Activated CD4-positive, alpha-beta T cell treated with anti-CD3 and anti-CD28 coated beads, Interleukin-2, amount 10 ng/mL, durations not matched to agents 7 days and 5 days (primary cell): ENCODE data around the gene FLOT2. TPM values are rescaled to one million over a fixed set of nuclear protein-coding genes. Genes with fewer than 3 reads are reported as not detected.
"Not testable (repeated sequence)": the region's sequence is repeated elsewhere in the genome, so short reads cannot be mapped to it uniquely, and the experiment has no call there.

Source experiments
- CTCF ChIA-PET: fragments of 350-600 bp; sonication (Branson Sonifier 250); formaldehyde crosslinking; loops from one replicate; lab custom pipeline; 2021; ENCODE audit warnings: antibody characterized with exemption; lab: Charles Lee
- POLR2A ChIA-PET: fragments of 350-600 bp; sonication (Branson Sonifier 250); formaldehyde crosslinking; loops from one replicate; lab custom pipeline; 2021; ENCODE audit warnings: antibody characterized with exemption; lab: Charles Lee
- DNase-seq: peaks from one replicate; pipeline ENCODE4 v3.0.0-alpha.2; 2020
- H3K27ac Mint-ChIP-seq: one replicate; pipeline ENCODE4 v1.8.0; 2021; ENCODE audit warnings: mild to moderate bottlenecking, moderate library complexity, mixed read lengths
- H3K27me3 Mint-ChIP-seq: one replicate; pipeline ENCODE4 v1.8.0; 2021; ENCODE audit warnings: mixed read lengths
- H3K36me3 Mint-ChIP-seq: one replicate; pipeline ENCODE4 v1.8.0; 2021; ENCODE audit warnings: low read depth, mixed read lengths
- H3K4me1 Mint-ChIP-seq: one replicate; pipeline ENCODE4 v1.8.0; 2021; ENCODE audit warnings: mixed read lengths
- H3K4me3 Mint-ChIP-seq: one replicate; pipeline ENCODE4 v1.8.0; 2021; ENCODE audit warnings: mild to moderate bottlenecking, moderate library complexity, mixed read lengths
- H3K9me3 Mint-ChIP-seq: one replicate; pipeline ENCODE4 v1.8.0; 2021; ENCODE audit warnings: mixed read lengths
- total RNA-seq, 2 experiments: library from RNA; stranded (reverse); gene quantifications; one replicate each; pipeline ENCODE4 v1.2.3, GENCODE V29; 2021

FLOT2 gene
- total RNA-seq, 2 experiments from 2014 or later: 200 to 212 TPM

GRCh38 chr17:28912281-28912937 lies 14.9 kb upstream of the FLOT2 start:
- H3K36me3 Mint-ChIP-seq: peaks cover 79% of the 10 kb centered on the region
- no peak for DNase-seq
- H3K4me3 Mint-ChIP-seq: no peak overlapping the region
- H3K27ac Mint-ChIP-seq: no peak overlapping the region
- ChIA-PET CTCF (interaction anchor here (1.1 to 3.0 kb wide), 3 partner anchors 10 to 185 kb away, joined by 4 to 15 read pairs (median 14); partner anchors contain the start of genes DHRS13, FLOT2, NEK8 and TLCD1), POLR2A (no interaction called here)
- H3K9me3 Mint-ChIP-seq: no peaks in the 10 kb centered on the region
- no peaks in the 10 kb centered on the region for H3K27me3 Mint-ChIP-seq
- peaks cover 5% of the 10 kb centered on the region for H3K4me1 Mint-ChIP-seq

GRCh38 chr17:28911411-28912045 lies 14.0 kb upstream of the FLOT2 start:
- DNase-seq: no peak
- Mint-ChIP-seq H3K36me3 (peaks cover 77% of the 10 kb centered on the region), H3K27me3 (no peaks in the 10 kb centered on the region), H3K4me3 (no peak overlapping the region), H3K4me1 (peaks cover 5% of the 10 kb centered on the region), H3K9me3 (no peaks in the 10 kb centered on the region), H3K27ac (no peak overlapping the region)
- CTCF ChIA-PET: interaction anchor here (0.7 to 3.0 kb wide), 8 partner anchors 9 to 259 kb away, joined by 3 to 15 read pairs (median 4); partner anchors contain the start of genes DHRS13, FLOT2, NEK8 and TLCD1
- POLR2A ChIA-PET: no interaction called here

DNA sequence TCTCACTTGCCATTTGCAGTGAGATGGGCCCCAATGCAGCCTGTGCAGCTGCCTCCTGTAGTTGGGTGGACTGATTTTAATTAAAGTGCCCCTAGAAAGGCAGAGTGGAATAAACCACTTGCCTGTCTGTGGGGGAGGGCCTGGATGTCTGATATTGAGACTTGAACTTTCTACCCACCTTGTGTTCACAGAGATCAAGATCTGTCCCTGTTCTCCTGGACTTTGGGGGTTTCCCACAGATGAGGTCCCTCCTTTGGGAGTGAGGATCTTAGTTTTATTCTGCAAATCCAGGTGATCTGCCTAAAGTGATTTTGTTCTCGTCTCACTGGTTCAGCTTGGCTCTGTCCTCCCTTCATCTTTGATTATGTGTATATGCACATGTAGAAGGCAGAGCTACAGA lies 13.0 kb upstream of the FLOT2 start:
- ChIA-PET POLR2A (no interaction called here), CTCF (interaction anchor here (0.7 to 1.9 kb wide), 9 partner anchors 9 to 258 kb away, joined by 3 to 8 read pairs (median 3); no protein-coding TSS in a partner anchor)
- no peak overlapping the region for H3K4me3 Mint-ChIP-seq
- no peaks in the 10 kb centered on the region for H3K9me3 Mint-ChIP-seq
- no peak for DNase-seq
- no peak overlapping the region for H3K27ac Mint-ChIP-seq
- H3K27me3 Mint-ChIP-seq: no peaks in the 10 kb centered on the region
- H3K36me3 Mint-ChIP-seq: peaks cover 71% of the 10 kb centered on the region
- H3K4me1 Mint-ChIP-seq: peaks cover 2% of the 10 kb centered on the region

DNA sequence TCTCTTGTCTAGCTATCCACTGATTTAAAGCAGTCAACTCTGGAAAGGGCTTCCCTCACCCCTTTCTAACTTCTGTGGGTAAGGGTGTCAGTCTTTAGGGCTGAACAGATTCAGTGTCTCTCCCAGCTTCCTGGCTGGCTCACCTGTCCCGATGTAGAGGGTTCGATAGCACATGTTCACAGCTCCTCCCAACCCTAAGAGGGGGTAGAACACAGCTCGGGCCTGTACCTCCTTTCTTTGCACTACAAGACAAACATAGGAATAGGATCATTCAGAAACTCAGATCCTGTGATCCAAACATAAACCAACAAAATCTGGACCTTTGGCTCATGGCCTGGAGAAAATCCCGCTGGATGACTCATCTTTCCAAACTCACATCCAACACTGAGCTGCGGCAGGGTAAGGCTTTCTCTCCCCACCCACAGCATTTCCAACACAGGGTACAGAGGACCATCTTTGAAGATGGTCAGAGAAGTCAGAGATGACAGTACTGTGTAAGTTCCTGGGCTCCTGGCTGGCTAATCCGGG lies 11.2 kb upstream of the FLOT2 start:
- Mint-ChIP-seq H3K27ac (no peak overlapping the region), H3K36me3 (peaks cover 56% of the 10 kb centered on the region)
- POLR2A ChIA-PET: no interaction called here

DNA sequence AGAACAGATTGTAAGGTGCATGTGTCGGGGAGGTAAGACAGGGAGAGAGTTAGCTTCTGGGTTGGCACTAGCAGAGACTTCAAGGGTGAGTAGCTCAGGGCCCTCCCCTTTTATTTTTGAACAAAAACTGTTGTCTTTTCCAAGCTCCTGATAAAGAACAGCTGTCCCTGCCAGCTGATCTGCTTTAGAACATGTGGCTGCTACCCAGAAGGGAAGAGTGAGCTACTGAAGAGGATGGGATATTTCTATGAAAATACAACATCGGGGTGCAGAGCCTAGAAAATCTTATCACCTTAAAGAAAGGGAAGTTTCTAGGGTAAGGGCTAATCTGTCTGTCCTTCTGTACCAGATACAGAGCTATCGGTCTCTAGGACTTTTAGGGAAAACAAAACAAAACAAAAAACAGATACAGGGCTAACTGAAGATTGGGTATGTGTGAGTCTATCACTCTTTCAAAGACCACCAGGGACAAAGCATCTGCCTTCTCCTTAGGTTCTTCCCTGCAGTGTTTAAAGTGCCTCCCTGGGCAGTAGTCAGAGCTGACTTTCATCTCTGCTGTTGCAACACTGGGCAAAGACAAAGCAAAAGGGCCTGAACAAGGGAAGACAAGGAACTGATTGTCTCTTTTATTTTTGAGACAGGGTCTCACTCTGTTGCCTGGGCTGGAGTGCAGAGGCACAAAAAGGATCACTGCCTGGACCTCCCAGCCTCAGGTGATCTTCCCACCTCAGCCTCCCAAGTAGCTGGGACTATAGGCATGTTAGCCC lies 10.4 kb upstream of the FLOT2 start:
- H3K9me3 Mint-ChIP-seq: no peaks in the 10 kb centered on the region
- H3K27ac Mint-ChIP-seq: peak overlapping the region; percentile 58

More for the DNA sequence above, 11.2 kb upstream of the FLOT2 start:
- CTCF ChIA-PET: interaction anchor here (0.6 to 2.8 kb wide), 8 partner anchors 10 to 799 kb away, joined by 3 to 8 read pairs (median 6); partner anchors contain the start of genes FAM222B and FLOT2
- H3K4me3 Mint-ChIP-seq: no peak overlapping the region
- peaks cover 7% of the 10 kb centered on the region for H3K4me1 Mint-ChIP-seq
- H3K27me3 Mint-ChIP-seq: no peaks in the 10 kb centered on the region
- no peaks in the 10 kb centered on the region for H3K9me3 Mint-ChIP-seq
- DNase-seq: no peak

GRCh38 chr17:28906706-28907438 lies 9.3 kb upstream of the FLOT2 start:
- H3K4me3 Mint-ChIP-seq: no peak overlapping the region
- peaks cover 17% of the 10 kb centered on the region for H3K4me1 Mint-ChIP-seq
- no peak for DNase-seq
- H3K27me3 Mint-ChIP-seq: no peaks in the 10 kb centered on the region
- peaks cover 42% of the 10 kb centered on the region for H3K36me3 Mint-ChIP-seq
- POLR2A ChIA-PET: no interaction called here
- no peak overlapping the region for H3K27ac Mint-ChIP-seq
- CTCF ChIA-PET: interaction anchor here (0.5 to 5.3 kb wide), 8 partner anchors 10 to 180 kb away, joined by 3 to 32 read pairs (median 4); partner anchors contain the start of genes NEK8 and TLCD1
- H3K9me3 Mint-ChIP-seq: no peaks in the 10 kb centered on the region

More for the DNA sequence above, 10.4 kb upstream of the FLOT2 start:
- Mint-ChIP-seq H3K4me3 (no peak overlapping the region), H3K4me1 (peaks cover 14% of the 10 kb centered on the region), H3K27me3 (no peaks in the 10 kb centered on the region), H3K36me3 (peaks cover 48% of the 10 kb centered on the region)
- no peak for DNase-seq
- ChIA-PET POLR2A (interaction anchor here (0.8 kb wide), 1 partner anchor 67 kb away, joined by 3 read pairs; no protein-coding TSS in a partner anchor), CTCF (interaction anchor here (0.6 to 2.8 kb wide), 9 partner anchors 9 to 800 kb away, joined by 3 to 8 read pairs (median 5); partner anchors contain the start of gene FLOT2)

- no peak for DNase-seq
- Mint-ChIP-seq H3K4me3 (no peak overlapping the region), H3K27me3 (no peaks in the 10 kb centered on the region), H3K27ac (no peak overlapping the region), H3K9me3 (no peaks in the 10 kb centered on the region), H3K36me3 (peaks cover 43% of the 10 kb centered on the region), H3K4me1 (peaks cover 21% of the 10 kb centered on the region)
- ChIA-PET CTCF (interaction anchor here (0.7 to 5.3 kb wide), 4 partner anchors 27 to 178 kb away, joined by 3 to 32 read pairs (median 4); partner anchors contain the start of genes NEK8 and TLCD1), POLR2A (no interaction called here)
Measured at GRCh38 chr17:28906276-28906675, 8.7 kb upstream of the FLOT2 start.

DNA sequence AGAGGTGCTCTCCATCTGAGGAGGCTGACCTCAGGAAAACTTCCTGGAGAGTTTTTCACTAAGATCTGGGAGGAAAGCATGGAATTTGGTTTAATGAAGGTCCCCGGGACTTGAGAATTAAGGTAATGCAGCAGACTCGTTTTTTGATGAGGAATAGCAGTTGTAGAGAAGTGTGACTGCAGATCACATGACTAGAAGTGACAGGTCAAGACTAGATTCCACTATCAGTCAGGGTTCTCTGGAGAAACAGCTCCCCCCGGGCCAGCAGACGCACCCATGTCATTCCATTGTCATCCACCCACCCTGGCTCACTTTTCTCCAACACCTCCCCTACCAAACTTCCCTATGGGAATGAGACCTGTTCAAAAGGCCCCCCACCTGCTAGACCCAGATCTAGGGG lies 7.3 kb upstream of the FLOT2 start:
- no peaks in the 10 kb centered on the region for H3K9me3 Mint-ChIP-seq
- ChIA-PET CTCF (interaction anchor here (0.6 to 5.3 kb wide), 6 partner anchors 12 to 177 kb away, joined by 3 to 32 read pairs (median 6); partner anchors contain the start of genes NEK8 and TLCD1), POLR2A (no interaction called here)
- peaks cover 40% of the 10 kb centered on the region for H3K36me3 Mint-ChIP-seq
- peaks cover 30% of the 10 kb centered on the region for H3K4me1 Mint-ChIP-seq
- H3K27ac Mint-ChIP-seq: no peak overlapping the region
- H3K27me3 Mint-ChIP-seq: no peaks in the 10 kb centered on the region
- DNase-seq: no peak
- H3K4me3 Mint-ChIP-seq: no peak overlapping the region

DNA sequence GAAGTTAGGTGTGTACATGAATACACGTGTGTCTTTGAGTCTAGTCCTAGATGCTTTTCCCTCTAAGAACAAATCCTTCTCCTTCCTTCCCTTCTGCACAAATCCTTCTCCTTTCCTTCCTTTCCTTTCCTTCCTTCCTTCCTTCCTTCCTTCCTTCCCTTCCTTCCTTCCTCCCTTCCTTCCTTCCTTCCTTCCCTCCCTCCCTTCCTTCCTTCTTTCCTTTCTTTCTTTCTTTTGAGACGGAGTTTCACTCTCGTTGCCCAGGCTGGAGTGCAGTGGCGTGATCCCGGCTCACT lies 6.0 kb upstream of the FLOT2 start:
- H3K27me3 Mint-ChIP-seq, POLR2A ChIA-PET: not testable (repeated sequence)

DNA sequence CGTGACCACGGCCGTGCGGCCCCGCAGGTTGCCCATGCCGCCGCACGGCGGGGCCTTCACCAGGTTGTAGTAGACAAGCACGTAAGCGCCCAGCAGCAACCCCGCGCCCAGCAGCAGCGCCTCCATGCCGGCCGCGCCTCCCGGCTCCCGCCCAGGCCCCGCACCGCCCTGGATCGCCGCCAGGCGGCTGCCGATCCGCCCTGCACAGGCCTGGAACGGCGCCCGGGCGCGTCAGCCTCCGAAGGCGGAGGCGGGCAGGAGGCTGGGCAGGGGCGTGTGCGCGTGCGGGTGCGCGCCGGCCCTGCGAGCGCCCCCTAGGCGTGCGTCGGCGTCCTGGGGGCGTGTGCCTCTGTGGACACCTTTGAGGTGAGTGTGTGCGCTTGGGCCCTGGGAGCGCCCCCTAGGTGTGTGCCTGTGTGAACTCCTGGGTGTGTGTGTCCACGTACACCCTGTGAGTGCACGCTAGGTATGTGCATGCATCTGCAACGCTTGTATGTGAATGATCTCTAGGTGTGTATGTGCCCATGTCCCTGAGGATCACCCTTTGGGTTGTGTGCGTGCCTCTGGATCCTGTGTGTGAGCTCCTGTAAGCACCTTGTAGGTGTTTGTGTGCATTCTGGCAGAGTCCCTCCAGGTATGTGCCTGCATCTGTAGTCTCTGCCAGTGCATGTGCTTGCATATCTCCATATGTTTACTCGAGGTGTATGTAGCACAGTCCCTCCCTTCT lies 5.4 kb upstream of the FLOT2 start, which contains the start of gene DHRS13:
Gene DHRS13, minus strand, starts transcription at position 261 of the 727 bp plus-strand sequence. Its CDS starts 135 bp downstream, at position 126.
- H3K27me3 Mint-ChIP-seq: no peaks in the 10 kb centered on the region
- H3K4me1 Mint-ChIP-seq: peaks cover 45% of the 10 kb centered on the region
- H3K4me3 Mint-ChIP-seq: peak within 1 kb of the TSS; percentile 88
- H3K27ac Mint-ChIP-seq: peak within 1 kb of the TSS; percentile 89
- DNase-seq: peak; percentile 93
- H3K36me3 Mint-ChIP-seq: peaks cover 41% of the 10 kb centered on the region
- CTCF ChIA-PET: interaction anchor here (0.6 to 5.3 kb wide), 31 partner anchors 7 to 268 kb away, joined by 3 to 32 read pairs (median 4); partner anchors contain the start of genes NEK8, PHF12 and TLCD1
- H3K9me3 Mint-ChIP-seq: no peaks in the 10 kb centered on the region
- POLR2A ChIA-PET: no interaction called here

More for the DNA sequence above, 6.0 kb upstream of the FLOT2 start:
- not testable (repeated sequence) for DNase-seq, H3K9me3 Mint-ChIP-seq
- H3K4me1 Mint-ChIP-seq: peaks cover 41% of the 10 kb centered on the region
- CTCF ChIA-PET: interaction anchor here (0.6 to 5.3 kb wide), 10 partner anchors 9 to 176 kb away, joined by 3 to 32 read pairs (median 6); partner anchors contain the start of genes NEK8 and TLCD1
- H3K27ac Mint-ChIP-seq: peak overlapping the region; percentile 65
- H3K4me3 Mint-ChIP-seq: peak overlapping the region; percentile 88
- H3K36me3 Mint-ChIP-seq: peaks cover 40% of the 10 kb centered on the region
